Esophagus squamous epithelium (tissue), 5 donors: ENCODE measurements around the gene SLC27A2. TPM values are rescaled to one million over a fixed set of nuclear protein-coding genes. Genes with fewer than 3 reads are reported as not detected.
"Not testable (repeated sequence)": the region's sequence is repeated elsewhere in the genome, so short reads cannot be mapped to it uniquely, and the experiment has no call there.

Source experiments
- DNase-seq: peaks from one replicate; lab custom pipeline; 2025; lab: John Stamatoyannopoulos, UW
- H3K27ac ChIP-seq, 4 donors: fragments of 200-600 bp; sonication (generic); one replicate each; pipeline ENCODE4 v1.5.1; 2016 to 2019; ENCODE audit warnings: mild to moderate bottlenecking in 1 of 4
- H3K27me3 ChIP-seq, 4 donors: fragments of 200-600 bp; sonication (generic); 1 replicate in 3 of 4; 2 replicates in 1 of 4; pipeline versions ENCODE4 v1.5.1 to v1.6.0; 2017 to 2021; ENCODE audit warnings: antibody characterized with exemption in 1 of 4
- H3K36me3 ChIP-seq, 3 donors: fragments of 200-600 bp; sonication (generic); one replicate each; pipeline ENCODE4 v1.5.1; 2016 to 2019
- H3K4me1 ChIP-seq, 3 donors: fragments of 200-600 bp; sonication (generic); one replicate each; pipeline ENCODE4 v1.5.1; 2017 to 2019
- H3K4me3 ChIP-seq, 4 donors: fragments of 200-600 bp; sonication (generic); 1 replicate in 3 of 4; 2 replicates in 1 of 4; pipeline ENCODE4 v1.5.1; 2016 to 2019; ENCODE audit warnings: mild to moderate bottlenecking in 2 of 4, moderate library complexity in 1 of 4
- H3K9me3 ChIP-seq, 3 donors: fragments of 200-600 bp; sonication (generic); one replicate each; pipeline ENCODE4 v1.5.1; 2016 to 2019
- CTCF ChIP-seq, 6 experiments: fragments of 450-650 bp in 4 of 6; fragments of 200-600 bp in 2 of 6; sonication (generic) in 2 of 6; IDR thresholded peaks; one replicate each; pipeline ENCODE4 v1.5.1; 2016 to 2019; ENCODE audit warnings: antibody characterized with exemption in 6 of 6, mild to moderate bottlenecking in 4 of 6, moderate library complexity in 4 of 6
- POLR2A ChIP-seq, 4 donors: fragments of 450-650 bp; IDR thresholded peaks; one replicate each; pipeline ENCODE4 v1.6.1; 2017; ENCODE audit warnings: antibody characterized with exemption in 4 of 4, mild to moderate bottlenecking in 4 of 4, moderate library complexity in 3 of 4
- WGBS, 2 donors: methylation state at CpG; one replicate each; pipeline ENCODE4 v1.1.5; 2018; 5-methylcytosine and 5-hydroxymethylcytosine counted together
- intact Hi-C: fragments of 100-400 bp; cut with DNase I; formaldehyde crosslinking; loops from one replicate; pipeline ENCODE4 v1.15.0; 2022
- total RNA-seq, 4 donors: library from RNA; depleted of rRNA; stranded (reverse); fragments of >200 nt; gene quantifications; one replicate each; pipeline ENCODE4 v1.1.0, GENCODE V29; 2016
- donor health status: DM: yes; HTN: yes; CAD: no.

The SLC27A2 gene
- total RNA-seq, 4 donors from 2014 or later: 2.2 to 9.4 (median 3.8) TPM

GRCh38 chr15:50149090-50149489 lies 32.9 kb upstream of the SLC27A2 start:
- WGBS, 2 donors: 21 to 24% methylated on average over 1 of the region's 1 CpG
- intact Hi-C loops: loop anchor here (10.0 kb wide), 1 partner anchor 1284 kb away; no protein-coding TSS in a partner anchor
- peak overlapping the region in 2 of 4 donors; percentile 20 to 27 for H3K27ac ChIP-seq

GRCh38 chr15:50150349-50150748 lies 31.6 kb upstream of the SLC27A2 start:
- H3K36me3 ChIP-seq: no peaks in the 10 kb centered on the region
- no peak for DNase-seq
- no peak for TF ChIP-seq CTCF (IDR thresholded peaks at IDR 0.05)
- no peak for TF ChIP-seq POLR2A (IDR thresholded peaks at IDR 0.05)
- H3K4me1 ChIP-seq: peaks cover 0 to 34% (median 0%) of the 10 kb centered on the region in 3 donors
- no peak overlapping the region for H3K27ac ChIP-seq
- no peaks in the 10 kb centered on the region for H3K9me3 ChIP-seq
- intact Hi-C loops: no loop called here
- WGBS, 2 donors: 74 to 81% methylated on average over 3 of the region's 3 CpGs
- H3K4me3 ChIP-seq: no peak overlapping the region
- H3K27me3 ChIP-seq: no peaks in the 10 kb centered on the region

More at GRCh38 chr15:50149090-50149489, 32.9 kb upstream of the SLC27A2 start:
- H3K9me3 ChIP-seq: no peaks in the 10 kb centered on the region
- no peak for DNase-seq
- no peaks in the 10 kb centered on the region for H3K27me3 ChIP-seq
- H3K36me3 ChIP-seq: no peaks in the 10 kb centered on the region
- H3K4me3 ChIP-seq: no peak overlapping the region
- TF ChIP-seq CTCF (IDR thresholded peaks at IDR 0.05) (no peak), POLR2A (IDR thresholded peaks at IDR 0.05) (no peak)
- H3K4me1 ChIP-seq: peaks cover 0 to 38% (median 0%) of the 10 kb centered on the region in 3 donors

- Histone ChIP-seq H3K4me3 (no peak overlapping the region), H3K4me1 (peaks cover 0 to 29% (median 0%) of the 10 kb centered on the region in 3 donors), H3K27ac (no peak overlapping the region), H3K9me3 (no peaks in the 10 kb centered on the region), H3K27me3 (no peaks in the 10 kb centered on the region), H3K36me3 (no peaks in the 10 kb centered on the region)
- TF ChIP-seq POLR2A (IDR thresholded peaks at IDR 0.05): no peak
- TF ChIP-seq CTCF (IDR thresholded peaks at IDR 0.05): no peak
- no peak for DNase-seq
- intact Hi-C loops: no loop called here
These were observed 31.1 kb upstream of the SLC27A2 start for GRCh38 chr15:50150851-50151250.

GRCh38 chr15:50151476-50151875 lies 30.5 kb upstream of the SLC27A2 start:
- WGBS, 2 donors: 92 to 100% methylated on average over 2 of the region's 2 CpGs
- no peak overlapping the region for H3K27ac ChIP-seq
- H3K4me3 ChIP-seq: no peak overlapping the region
- no peaks in the 10 kb centered on the region for H3K27me3 ChIP-seq
- H3K36me3 ChIP-seq: no peaks in the 10 kb centered on the region
- H3K9me3 ChIP-seq: no peaks in the 10 kb centered on the region
- DNase-seq: no peak
- no peak for TF ChIP-seq POLR2A (IDR thresholded peaks at IDR 0.05)
- TF ChIP-seq CTCF (IDR thresholded peaks at IDR 0.05): no peak
- peaks cover 0 to 26% (median 0%) of the 10 kb centered on the region in 3 donors for H3K4me1 ChIP-seq
- intact Hi-C loops: no loop called here

- DNase-seq, intact Hi-C loops: not testable (repeated sequence)
- no CpG with 5 or more reads among the region's 28 CpGs for WGBS, 2 donors
These were observed 23.8 kb upstream of the SLC27A2 start for GRCh38 chr15:50158236-50158635.

More at GRCh38 chr15:50158236-50158635, 23.8 kb upstream of the SLC27A2 start:
- H3K4me1 ChIP-seq, H3K4me3 ChIP-seq, H3K27me3 ChIP-seq, H3K36me3 ChIP-seq, H3K27ac ChIP-seq, H3K9me3 ChIP-seq: not testable (repeated sequence)
